BE2C (cell line): ENCODE results near the gene COL20A1.

Experiments used
- DNase-seq: peaks from one replicate; pipeline ENCODE4 v3.0.0-alpha.2; 2020
- H3K27me3 ChIP-seq: fragments of 250-450 bp; sonication (Bioruptor Pico); 2 replicates; pipeline ENCODE4 v1.5.1; 2020; ENCODE audit warnings: mild to moderate bottlenecking
- H3K36me3 ChIP-seq: fragments of 250-450 bp; sonication (Bioruptor Pico); 2 replicates; pipeline ENCODE4 v1.5.1; 2020; ENCODE audit warnings: mild to moderate bottlenecking
- H3K4me1 ChIP-seq: fragments of 250-450 bp; sonication (Bioruptor Pico); 2 replicates; pipeline ENCODE4 v1.5.1; 2020
- H3K4me3 ChIP-seq: 2 replicates; pipeline ENCODE4 v1.5.1; 2011; ENCODE audit warnings: low read depth, low read length
- H3K9me3 ChIP-seq: fragments of 250-450 bp; sonication (Bioruptor Pico); 2 replicates; pipeline ENCODE4 v1.5.1; 2020
- TF ChIP-seq, protein P1 (sequence below): IDR thresholded peaks from 2 replicates; pipeline ENCODE4 v1.5.1; 2012; ENCODE audit warnings: mild to moderate bottlenecking, low read depth, low read length

Gene COL20A1

DNA sequence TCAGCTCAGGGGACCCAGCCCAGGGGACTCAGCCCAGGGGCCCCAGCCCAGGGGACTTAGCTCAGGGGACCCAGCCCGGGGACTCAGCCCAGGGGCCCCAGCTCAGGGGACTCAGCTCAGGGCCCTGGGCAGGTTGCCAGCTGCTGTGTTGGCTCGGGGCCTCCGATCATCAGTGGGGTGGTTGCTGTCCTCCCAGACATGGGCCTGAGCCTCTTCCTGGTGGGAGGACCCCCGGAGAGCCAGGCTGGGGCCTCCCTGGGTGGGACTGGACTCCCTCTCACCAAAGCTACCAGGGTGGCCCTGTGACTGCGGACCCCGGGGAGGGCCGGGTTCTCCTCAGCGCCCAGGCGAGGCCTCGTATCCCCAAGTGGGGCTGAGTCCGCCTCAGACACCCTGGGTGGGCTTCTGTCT, 4.4 kb downstream of the COL20A1 start:
- H3K36me3 ChIP-seq, result no peaks in the 10 kb centered on the region
- TF ChIP-seq, protein P1, sequence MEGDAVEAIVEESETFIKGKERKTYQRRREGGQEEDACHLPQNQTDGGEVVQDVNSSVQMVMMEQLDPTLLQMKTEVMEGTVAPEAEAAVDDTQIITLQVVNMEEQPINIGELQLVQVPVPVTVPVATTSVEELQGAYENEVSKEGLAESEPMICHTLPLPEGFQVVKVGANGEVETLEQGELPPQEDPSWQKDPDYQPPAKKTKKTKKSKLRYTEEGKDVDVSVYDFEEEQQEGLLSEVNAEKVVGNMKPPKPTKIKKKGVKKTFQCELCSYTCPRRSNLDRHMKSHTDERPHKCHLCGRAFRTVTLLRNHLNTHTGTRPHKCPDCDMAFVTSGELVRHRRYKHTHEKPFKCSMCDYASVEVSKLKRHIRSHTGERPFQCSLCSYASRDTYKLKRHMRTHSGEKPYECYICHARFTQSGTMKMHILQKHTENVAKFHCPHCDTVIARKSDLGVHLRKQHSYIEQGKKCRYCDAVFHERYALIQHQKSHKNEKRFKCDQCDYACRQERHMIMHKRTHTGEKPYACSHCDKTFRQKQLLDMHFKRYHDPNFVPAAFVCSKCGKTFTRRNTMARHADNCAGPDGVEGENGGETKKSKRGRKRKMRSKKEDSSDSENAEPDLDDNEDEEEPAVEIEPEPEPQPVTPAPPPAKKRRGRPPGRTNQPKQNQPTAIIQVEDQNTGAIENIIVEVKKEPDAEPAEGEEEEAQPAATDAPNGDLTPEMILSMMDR, result no peak
- no peaks in the 10 kb centered on the region for H3K4me1 ChIP-seq
- no peak overlapping the region for H3K4me3 ChIP-seq
- H3K9me3 ChIP-seq, result no peaks in the 10 kb centered on the region
- no peak for DNase-seq
- peaks cover 19% of the 10 kb centered on the region for H3K27me3 ChIP-seq

DNA sequence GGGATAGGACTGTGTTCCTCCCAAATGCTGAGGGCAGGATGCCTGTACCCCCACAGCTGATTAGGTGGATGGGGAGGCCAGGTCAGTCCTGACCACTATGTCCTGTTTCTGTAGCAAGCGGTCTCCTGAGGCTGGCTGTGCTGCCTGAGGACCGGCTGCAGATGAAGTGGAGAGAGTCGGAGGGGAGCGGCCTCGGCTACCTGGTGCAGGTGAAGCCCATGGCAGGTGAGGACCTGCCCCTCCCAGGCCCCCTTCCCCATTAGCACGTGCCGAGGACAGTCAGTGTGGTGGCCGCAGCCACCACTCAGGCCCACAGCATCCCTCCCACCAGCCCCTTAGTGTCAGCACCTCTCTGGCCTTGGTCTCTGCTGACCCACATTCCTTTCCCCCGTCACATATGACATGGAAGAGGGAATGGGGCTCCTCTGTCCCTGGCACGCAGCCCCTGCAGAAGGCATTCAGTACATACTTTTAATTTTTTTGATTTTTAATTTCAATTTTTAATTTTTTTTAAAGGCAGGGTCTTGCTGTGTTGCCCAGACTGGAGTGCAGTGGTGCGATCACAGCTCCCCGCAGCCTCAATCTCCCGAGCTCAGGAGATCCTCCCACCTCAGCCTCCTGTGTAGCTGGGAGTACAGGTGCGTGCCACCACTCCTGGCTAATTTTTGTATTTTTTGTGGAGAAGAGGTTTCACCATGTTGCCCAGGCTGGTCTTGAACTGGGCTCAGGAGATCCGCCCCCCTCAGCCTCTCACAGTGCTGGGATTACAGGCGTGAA, 5.0 kb downstream of the COL20A1 start:
- peaks cover 21% of the 10 kb centered on the region for H3K27me3 ChIP-seq
- H3K4me1 ChIP-seq, result no peaks in the 10 kb centered on the region
- no peaks in the 10 kb centered on the region for H3K9me3 ChIP-seq
- DNase-seq, result no peak
- TF ChIP-seq, protein P1, result no peak
- H3K36me3 ChIP-seq, result no peaks in the 10 kb centered on the region
- no peak overlapping the region for H3K4me3 ChIP-seq

DNA sequence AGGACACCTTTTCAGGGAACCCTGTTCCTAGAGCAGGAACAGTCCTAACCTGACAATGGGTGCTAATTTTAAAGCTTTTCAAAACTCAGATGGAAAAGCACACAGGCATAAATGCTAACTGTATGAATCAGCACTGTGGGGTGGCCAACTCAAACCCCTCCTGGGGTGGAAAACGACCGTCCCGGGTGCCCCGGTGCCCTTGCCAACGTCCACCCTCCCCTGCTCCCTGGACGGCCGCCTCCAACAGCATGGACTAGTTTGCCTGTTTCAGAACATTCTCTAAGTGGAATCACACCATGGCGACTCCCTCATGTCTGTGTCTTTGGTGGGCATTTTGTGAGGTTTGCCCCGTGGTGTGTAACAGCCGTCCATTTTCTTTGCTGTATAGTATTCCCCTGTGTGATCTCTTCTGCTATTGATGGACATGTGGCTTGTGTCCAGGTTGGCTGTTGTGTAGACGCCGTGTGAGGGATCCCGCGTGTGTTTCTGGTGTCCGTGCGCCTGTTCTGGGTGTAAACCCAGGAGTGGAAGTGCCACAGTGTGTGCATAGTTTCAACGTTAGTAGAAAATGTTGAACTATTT, 5.8 kb downstream of the COL20A1 start:
- no peak for DNase-seq
- TF ChIP-seq, protein P1, result no peak
- Histone ChIP-seq H3K27me3 (peaks cover 21% of the 10 kb centered on the region), H3K9me3 (no peaks in the 10 kb centered on the region), H3K4me3 (no peak overlapping the region), H3K4me1 (no peaks in the 10 kb centered on the region), H3K36me3 (no peaks in the 10 kb centered on the region)

DNA sequence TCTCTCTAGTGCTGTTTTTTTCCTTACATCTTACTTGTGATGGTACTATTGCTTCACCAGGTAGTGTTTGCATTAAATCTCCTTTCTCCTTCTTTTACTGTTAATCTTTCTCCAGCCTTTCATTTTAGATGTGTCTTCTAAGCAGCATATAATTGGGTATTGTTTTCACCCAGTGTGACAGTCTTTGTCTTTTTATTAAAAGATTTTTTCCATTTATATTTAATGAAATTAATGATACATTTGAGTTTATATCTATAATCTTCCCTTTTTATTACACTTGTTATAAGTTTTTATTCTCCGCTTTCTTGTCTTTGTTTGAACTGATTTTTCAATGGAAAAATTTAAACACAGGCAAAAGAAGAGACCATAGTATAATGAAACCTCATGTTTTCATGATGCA, 8.7 kb downstream of the COL20A1 start:
- Histone ChIP-seq H3K27me3 (peaks cover 28% of the 10 kb centered on the region), H3K36me3 (no peaks in the 10 kb centered on the region)
- TF ChIP-seq, protein P1, result no peak

DNA sequence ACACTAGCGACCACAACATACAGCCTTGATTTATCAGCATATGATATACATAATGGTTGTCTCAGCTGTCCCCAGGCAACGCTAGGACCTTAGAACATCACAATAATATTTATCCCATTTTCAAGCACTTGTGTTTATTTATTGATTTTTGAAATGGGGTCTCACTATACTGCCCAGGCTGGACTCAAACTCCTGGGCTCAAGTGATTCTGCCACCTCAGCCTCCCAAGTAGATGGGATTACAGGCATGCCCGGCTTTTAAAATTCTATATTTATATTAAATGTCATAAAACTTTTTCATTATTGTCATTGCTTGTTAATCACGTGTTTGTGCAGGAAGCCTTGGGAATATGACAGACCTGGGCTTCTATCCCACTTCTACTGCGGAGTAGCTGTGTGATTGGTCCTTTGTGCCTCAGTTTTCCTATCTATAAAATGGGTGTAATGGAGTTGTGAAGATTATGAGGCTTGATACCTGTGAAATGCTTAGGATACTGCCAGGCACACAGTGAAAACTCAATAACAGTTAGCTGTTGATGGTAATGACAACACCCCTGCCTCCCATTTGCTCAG, 10.2 kb downstream of the COL20A1 start:
- DNase-seq, result no peak

More for the DNA sequence above, 8.7 kb downstream of the COL20A1 start:
- DNase-seq, result no peak
- H3K9me3 ChIP-seq, result no peaks in the 10 kb centered on the region
- H3K4me1 ChIP-seq, result no peaks in the 10 kb centered on the region
- no peak overlapping the region for H3K4me3 ChIP-seq

More for the DNA sequence above, 10.2 kb downstream of the COL20A1 start:
- peaks cover 31% of the 10 kb centered on the region for H3K27me3 ChIP-seq
- TF ChIP-seq, protein P1, result no peak
- no peaks in the 10 kb centered on the region for H3K9me3 ChIP-seq
- no peaks in the 10 kb centered on the region for H3K4me1 ChIP-seq
- no peak overlapping the region for H3K4me3 ChIP-seq
- no peaks in the 10 kb centered on the region for H3K36me3 ChIP-seq
